Neural cell (in vitro differentiated cells): Measurements from ENCODE around the gene DNAJA3. TPM values are rescaled to one million over a fixed set of nuclear protein-coding genes. Genes with fewer than 3 reads are reported as not detected.

Source experiments
- H2AFZ ChIP-seq: fragments of 200-600, 300-800 bp; sonication (generic), shearing (Covaris generic); 2 replicates; pipeline ENCODE4 v1.6.0; 2014; ENCODE audit warnings: low read depth, mild to moderate bottlenecking, antibody characterized with exemption, low read length, moderate library complexity
- H3F3A ChIP-seq: fragments of 200-600 bp; shearing (Covaris generic); 2 replicates; pipeline ENCODE4 v1.6.1; 2016; ENCODE audit warnings: mild to moderate bottlenecking, moderate library complexity, mixed read lengths, antibody characterized with exemption, low read length; ENCODE audit not compliant: insufficient read depth, poor library complexity, severe bottlenecking
- H3K27ac ChIP-seq: fragments of 200-600, 300-800 bp; sonication (generic), shearing (Covaris generic); 2 replicates; pipeline ENCODE4 v1.5.1; 2014; ENCODE audit warnings: mild to moderate bottlenecking, low read length, moderate library complexity
- H3K27me3 ChIP-seq: fragments of 300-800, 200-600 bp; sonication (generic), shearing (Covaris generic); 2 replicates; pipeline ENCODE4 v1.6.0; 2014; ENCODE audit warnings: mild to moderate bottlenecking, low read depth, low read length, moderate library complexity; ENCODE audit not compliant: insufficient read depth
- H3K36me3 ChIP-seq: fragments of 300-800, 200-600 bp; sonication (generic), shearing (Covaris generic); 2 replicates; pipeline ENCODE4 v1.5.1; 2014; ENCODE audit warnings: mild to moderate bottlenecking, antibody characterized with exemption, low read length, moderate library complexity; ENCODE audit not compliant: insufficient read depth
- H3K4me2 ChIP-seq: fragments of 300-800, 200-600 bp; sonication (generic), shearing (Covaris generic); 2 replicates; pipeline ENCODE4 v1.6.0; 2014; ENCODE audit warnings: mild to moderate bottlenecking, low read length
- H3K4me3 ChIP-seq: fragments of 300-800, 200-600 bp; sonication (generic), shearing (Covaris generic); 2 replicates; pipeline ENCODE4 v1.5.1; 2014; ENCODE audit warnings: mild to moderate bottlenecking, low read length, moderate library complexity
- H3K79me2 ChIP-seq: fragments of 200-600 bp; shearing (Covaris generic); replicated peaks from 2 replicates; pipeline ENCODE4 v1.6.0; 2014; ENCODE audit warnings: mild to moderate bottlenecking, low read length, moderate library complexity; ENCODE audit not compliant: insufficient read depth
- H3K9ac ChIP-seq: fragments of 300-800, 200-600 bp; sonication (generic), shearing (Covaris generic); 2 replicates; pipeline ENCODE4 v1.6.1; 2016; ENCODE audit warnings: mild to moderate bottlenecking, low read length, mixed read lengths
- H3K9me2 ChIP-seq: fragments of 200-600 bp; shearing (Covaris generic); 2 replicates; pipeline ENCODE4 v1.6.1; 2016; ENCODE audit warnings: mild to moderate bottlenecking, low read length, mixed read lengths; ENCODE audit not compliant: insufficient read depth
- H3K9me3 ChIP-seq: fragments of 200-600, 300-800 bp; sonication (generic), shearing (Covaris generic); 2 replicates; pipeline ENCODE4 v1.6.1; 2016; ENCODE audit warnings: mild to moderate bottlenecking, mixed run types, low read length, moderate library complexity, mixed read lengths
- H4K20me1 ChIP-seq: fragments of 200-600 bp; shearing (Covaris generic); 2 replicates; pipeline ENCODE4 v1.6.1; 2016; ENCODE audit warnings: mild to moderate bottlenecking, mixed run types; ENCODE audit not compliant: insufficient read depth
- EP300 ChIP-seq: fragments of 450-650 bp; conservative IDR thresholded peaks from 2 replicates; pipeline ENCODE4 v1.6.1; 2014; ENCODE audit warnings: antibody characterized with exemption, mild to moderate bottlenecking, moderate library complexity; ENCODE audit not compliant: poor library complexity, severe bottlenecking
- EZH2 ChIP-seq: fragments of 200-600, 300-800 bp; shearing (Covaris generic), sonication (generic); IDR thresholded peaks from 2 replicates; pipeline ENCODE4 v1.6.1; 2014; ENCODE audit warnings: antibody characterized with exemption, low read length, borderline replicate concordance, mild to moderate bottlenecking; ENCODE audit not compliant: insufficient read depth, poor library complexity, severe bottlenecking
- MXI1 ChIP-seq: fragments of 450-650 bp; conservative IDR thresholded peaks from 2 replicates; pipeline ENCODE4 v1.6.1; 2014; ENCODE audit warnings: antibody characterized with exemption, mild to moderate bottlenecking; ENCODE audit not compliant: poor library complexity, severe bottlenecking
- POLR2AphosphoS5 ChIP-seq: IDR thresholded peaks from 2 replicates; pipeline ENCODE4 v1.6.1; 2012
- RAD21 ChIP-seq: fragments of 450-650 bp; conservative IDR thresholded peaks from 2 replicates; pipeline ENCODE4 v1.6.1; 2014; ENCODE audit warnings: antibody characterized with exemption, mild to moderate bottlenecking, moderate library complexity
- REST ChIP-seq: IDR thresholded peaks from 2 replicates; pipeline ENCODE4 v1.6.1; 2012; ENCODE audit warnings: borderline replicate concordance
- SMC3 ChIP-seq: fragments of 450-650 bp; conservative IDR thresholded peaks from 2 replicates; pipeline ENCODE4 v1.6.1; 2014; ENCODE audit warnings: antibody characterized with exemption, mild to moderate bottlenecking, moderate library complexity; ENCODE audit not compliant: poor library complexity
- TAF1 ChIP-seq: IDR thresholded peaks from 2 replicates; pipeline ENCODE4 v1.6.1; 2012; ENCODE audit warnings: low read depth
- polyA plus RNA-seq: library from polyadenylated mRNA; depleted of rRNA; stranded (reverse); fragments of >200 nt; gene quantifications from 2 replicates; pipeline ENCODE4 v1.2.3, GENCODE V29; 2014
- TF ChIP-seq, protein P1 (sequence below): fragments of 450-650 bp; IDR thresholded peaks from 2 replicates; pipeline ENCODE4 v1.5.1; 2014; ENCODE audit warnings: antibody characterized with exemption, mild to moderate bottlenecking, moderate library complexity; ENCODE audit not compliant: poor library complexity, severe bottlenecking

DNAJA3 gene
- polyA plus RNA-seq, 1 donor from 2014 or later = 44.8 TPM

GRCh38 chr16:4386951-4387565 is 38.6 kb upstream of the DNAJA3 start:
- Histone ChIP-seq H3K9me2 (no peaks in the 10 kb centered on the region), H3K27me3 (no peaks in the 10 kb centered on the region), H3K4me3 (no peak overlapping the region), H3K9me3 (no peaks in the 10 kb centered on the region), H4K20me1 (no peaks in the 10 kb centered on the region), H3K27ac (no peak overlapping the region), H2AFZ (no peak overlapping the region), H3K4me2 (no peak overlapping the region), H3K36me3 (no peaks in the 10 kb centered on the region), H3K79me2 (no peaks in the 10 kb centered on the region), H3F3A (no peaks in the 10 kb centered on the region), H3K9ac (no peak overlapping the region)
- TF ChIP-seq SMC3 (no peak), MXI1 (no peak), RAD21 (no peak), EP300 (no peak), REST (no peak), POLR2AphosphoS5 (no peak)

DNA sequence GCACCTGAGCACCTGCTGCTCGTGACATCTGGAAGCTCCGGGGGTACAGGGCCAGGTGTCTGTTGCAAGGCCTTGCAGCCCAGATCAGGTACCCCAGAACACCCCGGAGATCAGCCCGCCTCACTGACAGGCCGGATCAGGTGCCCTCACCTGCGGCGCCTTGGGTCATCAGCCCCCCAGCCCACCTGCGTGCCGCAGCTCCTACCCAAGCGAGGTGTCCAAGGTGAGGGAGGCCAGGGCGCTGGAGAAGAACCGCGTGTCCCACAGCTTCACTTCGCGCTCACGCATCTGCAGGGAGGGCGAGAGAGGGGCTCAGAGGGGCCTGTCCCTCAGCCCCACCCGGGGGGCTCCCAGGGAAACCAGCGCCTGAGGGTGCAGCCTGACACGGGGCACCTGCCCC is 37.9 kb upstream of the DNAJA3 start:
- Histone ChIP-seq H3K27ac (no peak overlapping the region), H3F3A (no peaks in the 10 kb centered on the region), H3K79me2 (no peaks in the 10 kb centered on the region), H3K4me3 (no peak overlapping the region), H3K9ac (no peak overlapping the region), H3K27me3 (no peaks in the 10 kb centered on the region), H3K36me3 (no peaks in the 10 kb centered on the region), H3K9me3 (no peaks in the 10 kb centered on the region), H4K20me1 (no peaks in the 10 kb centered on the region), H2AFZ (no peak overlapping the region), H3K4me2 (no peak overlapping the region), H3K9me2 (no peaks in the 10 kb centered on the region)
- TF ChIP-seq SMC3 (no peak), TAF1 (no peak), POLR2AphosphoS5 (no peak), RAD21 (no peak), REST (no peak), MXI1 (no peak), EP300 (no peak), EZH2 (no peak)
- TF ChIP-seq, protein P1, sequence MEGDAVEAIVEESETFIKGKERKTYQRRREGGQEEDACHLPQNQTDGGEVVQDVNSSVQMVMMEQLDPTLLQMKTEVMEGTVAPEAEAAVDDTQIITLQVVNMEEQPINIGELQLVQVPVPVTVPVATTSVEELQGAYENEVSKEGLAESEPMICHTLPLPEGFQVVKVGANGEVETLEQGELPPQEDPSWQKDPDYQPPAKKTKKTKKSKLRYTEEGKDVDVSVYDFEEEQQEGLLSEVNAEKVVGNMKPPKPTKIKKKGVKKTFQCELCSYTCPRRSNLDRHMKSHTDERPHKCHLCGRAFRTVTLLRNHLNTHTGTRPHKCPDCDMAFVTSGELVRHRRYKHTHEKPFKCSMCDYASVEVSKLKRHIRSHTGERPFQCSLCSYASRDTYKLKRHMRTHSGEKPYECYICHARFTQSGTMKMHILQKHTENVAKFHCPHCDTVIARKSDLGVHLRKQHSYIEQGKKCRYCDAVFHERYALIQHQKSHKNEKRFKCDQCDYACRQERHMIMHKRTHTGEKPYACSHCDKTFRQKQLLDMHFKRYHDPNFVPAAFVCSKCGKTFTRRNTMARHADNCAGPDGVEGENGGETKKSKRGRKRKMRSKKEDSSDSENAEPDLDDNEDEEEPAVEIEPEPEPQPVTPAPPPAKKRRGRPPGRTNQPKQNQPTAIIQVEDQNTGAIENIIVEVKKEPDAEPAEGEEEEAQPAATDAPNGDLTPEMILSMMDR = no peak
